Raji (cell line): ENCODE results near the gene DNMT1.
A peak's percentile ranks its signal among the peaks of the same experiment; 100 is the strongest.

Experiments used
- POLR2A ChIP-seq: IDR thresholded peaks from 2 replicates; pipeline ENCODE4 v1.6.1; 2011; ENCODE audit warnings: low read depth, low read length, control low read depth; ENCODE audit not compliant: insufficient read depth

Gene DNMT1

DNA sequence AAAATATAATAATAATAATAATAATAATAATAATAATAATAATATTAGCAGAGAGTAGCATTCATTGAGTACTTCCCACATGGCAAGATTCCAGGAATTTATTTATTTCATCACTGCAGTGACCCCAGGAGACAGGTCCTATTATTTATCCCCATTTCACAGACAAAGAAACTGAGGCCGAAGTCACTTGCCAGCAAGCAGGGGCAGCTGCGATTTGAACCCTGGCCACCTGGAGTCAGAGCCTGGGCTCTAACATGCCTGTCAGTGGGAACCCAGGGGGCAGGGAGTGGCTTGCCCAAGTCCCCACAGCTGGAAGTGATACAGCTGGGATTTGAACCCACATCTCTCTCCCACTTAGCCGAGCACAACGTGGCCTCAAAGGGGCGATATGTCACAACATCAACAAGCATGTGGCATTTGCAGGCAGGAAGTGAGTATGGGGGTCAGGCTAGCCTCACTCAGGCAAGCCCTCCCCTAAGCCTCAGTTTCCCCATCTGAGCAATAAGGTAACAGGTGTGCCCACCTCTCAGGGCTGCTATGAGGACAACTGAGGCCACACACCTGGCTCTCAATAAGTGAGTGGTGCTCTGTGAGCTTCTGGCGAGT is 105.7 kb downstream of the DNMT1 start:
- no peak for TF ChIP-seq POLR2A

- no peak for TF ChIP-seq POLR2A
Observed at GRCh38 chr19:10087296-10088061, 107.3 kb downstream of the DNMT1 start.

DNA sequence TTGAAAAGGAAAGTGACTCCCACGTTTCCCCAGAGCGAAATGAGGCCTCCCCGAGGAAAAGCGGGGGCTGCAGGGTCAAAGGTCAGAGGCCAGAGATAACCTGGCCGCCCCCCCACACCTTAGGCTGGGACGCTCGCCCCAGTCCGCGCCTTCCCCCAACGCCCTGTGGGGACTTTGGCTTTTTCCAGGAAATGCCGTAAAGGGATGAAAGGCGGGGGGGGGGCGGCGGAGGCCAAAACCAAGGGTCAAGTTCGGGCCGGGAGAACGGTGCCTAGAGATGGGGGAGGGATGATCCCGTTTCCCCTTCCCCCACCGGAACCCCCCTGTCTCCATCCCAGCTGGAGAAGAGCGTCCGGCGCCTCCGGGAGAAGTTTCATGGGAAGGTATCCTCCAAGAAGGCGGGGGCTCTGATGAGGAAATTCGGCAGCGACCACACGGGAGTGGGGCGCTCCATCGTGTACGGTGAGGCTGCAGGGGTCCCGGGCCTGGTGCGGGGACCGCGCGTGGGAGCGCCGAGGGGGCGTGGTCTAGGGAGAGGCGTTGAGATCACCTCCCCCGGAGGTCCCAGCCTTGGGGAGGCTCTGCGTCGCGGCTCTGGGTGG is 108.1 kb downstream of the DNMT1 start:
- no peak for TF ChIP-seq POLR2A

- TF ChIP-seq POLR2A: peak; percentile 51
Observed at GRCh38 chr19:10085641-10086590, 108.8 kb downstream of the DNMT1 start, which contains the start of gene SHFL. Gene SHFL, plus strand, starts transcription at chr19:10086317. Its CDS starts 111 bp downstream, at chr19:10086428.

DNA sequence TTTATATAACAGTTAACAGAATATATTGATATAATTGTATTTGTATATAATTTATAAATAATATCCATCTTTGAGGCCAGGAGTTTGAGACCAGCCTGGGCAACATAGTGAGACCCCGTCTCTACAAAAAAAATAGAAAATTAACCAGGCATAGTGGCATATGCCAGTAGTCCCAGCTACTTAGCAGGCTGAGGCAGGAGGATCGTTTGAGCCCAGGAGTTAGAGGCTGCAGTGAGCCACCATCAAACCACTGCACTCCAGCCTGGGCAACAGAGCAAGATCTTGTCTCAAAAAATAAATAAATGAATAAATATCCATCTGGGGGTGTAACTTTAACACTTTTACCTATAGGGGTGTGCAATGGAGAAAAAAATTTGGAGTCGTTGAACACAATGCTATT is 110.0 kb downstream of the DNMT1 start:
- no peak for TF ChIP-seq POLR2A

GRCh38 chr19:10083911-10084310 is 110.8 kb downstream of the DNMT1 start:
- no peak for TF ChIP-seq POLR2A
